Neuronal stem cell (in vitro differentiated cells): ENCODE data around the gene CERCAM.
"Not testable (repeated sequence)": the region's sequence is repeated elsewhere in the genome, so short reads cannot be mapped to it uniquely, and the experiment has no call there.

ENCODE experiments used
- DNase-seq: peaks from one replicate; pipeline ENCODE4 v3.0.0-alpha.2; 2013; ENCODE audit warnings: low spot score
- H2AFZ ChIP-seq: one replicate; pipeline ENCODE4 v1.6.1; 2013; ENCODE audit warnings: mild to moderate bottlenecking, low read length, inconsistent platforms
- H2AK5ac ChIP-seq: 2 replicates; pipeline ENCODE4 v1.6.1; 2013; ENCODE audit warnings: low read depth, mild to moderate bottlenecking, inconsistent platforms, low read length, moderate library complexity, mixed read lengths
- H2BK120ac ChIP-seq: 2 replicates; pipeline ENCODE4 v1.6.1; 2013; ENCODE audit warnings: low read depth, mild to moderate bottlenecking, inconsistent platforms, low read length, moderate library complexity, mixed read lengths
- H2BK12ac ChIP-seq: one replicate; pipeline ENCODE4 v1.6.1; 2013; ENCODE audit warnings: low read length, inconsistent platforms
- H2BK15ac ChIP-seq: 2 replicates; pipeline ENCODE4 v1.6.1; 2013; ENCODE audit warnings: mild to moderate bottlenecking, low read length, inconsistent platforms, mixed read lengths
- H2BK5ac ChIP-seq: one replicate; pipeline ENCODE4 v1.6.1; 2013; ENCODE audit warnings: inconsistent platforms, mild to moderate bottlenecking, low read length, moderate library complexity
- H3K14ac ChIP-seq: one replicate; pipeline ENCODE4 v1.6.1; 2013; ENCODE audit warnings: low read length, inconsistent platforms
- H3K18ac ChIP-seq: 2 replicates; pipeline ENCODE4 v1.6.1; 2013; ENCODE audit warnings: low read length, inconsistent platforms
- H3K23ac ChIP-seq: 2 replicates; pipeline ENCODE4 v1.6.1; 2013; ENCODE audit warnings: low read depth, mild to moderate bottlenecking, mixed read lengths, low read length, inconsistent platforms; ENCODE audit not compliant: poor library complexity
- H3K27ac ChIP-seq: replicated peaks from 3 replicates; pipeline ENCODE4 v1.5.1; 2013; ENCODE audit warnings: low read length, inconsistent platforms
- H3K27me3 ChIP-seq, 3 experiments: 2 replicates each; pipeline ENCODE4 v1.6.1; 2013; ENCODE audit warnings: low read length in 3 of 3, mild to moderate bottlenecking in 2 of 3, inconsistent platforms in 1 of 3, low read depth in 1 of 3, mixed read lengths in 1 of 3, moderate library complexity in 1 of 3; ENCODE audit not compliant: control insufficient read depth in 3 of 3, insufficient read depth in 3 of 3
- H3K36me3 ChIP-seq, 2 donors: replicated peaks in 1 of 2; 2 replicates each; pipeline ENCODE4 v1.6.1; 2013; ENCODE audit warnings: low read length in 2 of 2; ENCODE audit not compliant: control insufficient read depth in 2 of 2, insufficient read depth in 2 of 2
- H3K4ac ChIP-seq: 2 replicates; pipeline ENCODE4 v1.6.1; 2013; ENCODE audit warnings: inconsistent platforms, mild to moderate bottlenecking, low read length, moderate library complexity
- H3K4me1 ChIP-seq, 2 donors: 1 replicate in 1 of 2; 2 replicates in 1 of 2; pipeline ENCODE4 v1.6.1; 2013; ENCODE audit warnings: low read length in 2 of 2, low read depth in 1 of 2; ENCODE audit not compliant: control insufficient read depth in 2 of 2, insufficient read depth in 1 of 2
- H3K4me2 ChIP-seq: one replicate; pipeline ENCODE4 v1.6.1; 2013; ENCODE audit warnings: mild to moderate bottlenecking, low read length, inconsistent platforms; ENCODE audit not compliant: insufficient read depth, poor library complexity, severe bottlenecking
- H3K4me3 ChIP-seq, 2 donors: 2 replicates each; pipeline ENCODE4 v1.5.1; 2013; ENCODE audit warnings: low read length in 2 of 2, mild to moderate bottlenecking in 2 of 2, inconsistent platforms in 1 of 2, moderate library complexity in 1 of 2
- H3K79me1 ChIP-seq: one replicate; pipeline ENCODE4 v1.6.1; 2013; ENCODE audit warnings: low read depth, mild to moderate bottlenecking, inconsistent platforms, low read length, moderate library complexity
- H3K9ac ChIP-seq: one replicate; pipeline ENCODE4 v1.6.1; 2013; ENCODE audit warnings: mild to moderate bottlenecking, low read depth, low read length, inconsistent platforms; ENCODE audit not compliant: poor library complexity
- H3K9me3 ChIP-seq, 2 donors: replicated peaks in 1 of 2; 2 replicates each; pipeline versions ENCODE3 to v1.6.1; 2013; ENCODE audit warnings: low read length in 2 of 2, mild to moderate bottlenecking in 2 of 2, inconsistent platforms in 1 of 2, low read depth in 1 of 2, mixed read lengths in 1 of 2, moderate library complexity in 1 of 2; ENCODE audit not compliant: control insufficient read depth in 2 of 2, insufficient read depth in 1 of 2
- H4K8ac ChIP-seq: one replicate; pipeline ENCODE4 v1.6.1; 2013; ENCODE audit warnings: low read depth, mild to moderate bottlenecking, inconsistent platforms, low read length, moderate library complexity
- H4K91ac ChIP-seq: one replicate; pipeline ENCODE4 v1.6.1; 2013; ENCODE audit warnings: low read length, low read depth, mild to moderate bottlenecking, inconsistent platforms; ENCODE audit not compliant: poor library complexity
- WGBS, 2 donors: extraction: QIAGEN DNeasy Blood & Tissue Kit; methylation state at CpG; one replicate each; pipeline ENCODE4 v1.1.7; 2013; ENCODE audit warnings: missing lambda C conversion rate in 2 of 2, mixed read lengths in 1 of 2; ENCODE audit not compliant: insufficient read length in 2 of 2, insufficient replicate concordance in 1 of 2; ENCODE audit errors: extremely low coverage in 2 of 2; 5-methylcytosine and 5-hydroxymethylcytosine counted together

Gene CERCAM

GRCh38 chr9:128412120-128412790 lies 8.4 kb upstream of the CERCAM start:
- Histone ChIP-seq H3K4me2 (no peak overlapping the region), H2AK5ac (no peak overlapping the region), H3K4me1 (peaks cover 17 to 38% of the 10 kb centered on the region in 2 donors), H3K27ac (no peak overlapping the region), H2BK5ac (no peak overlapping the region), H3K79me1 (no peaks in the 10 kb centered on the region), H3K27me3 (peaks cover 0 to 78% (median 6%) of the 10 kb centered on the region in 3 experiments), H3K14ac (no peak overlapping the region), H4K8ac (no peak overlapping the region), H3K4ac (no peak overlapping the region), H3K9ac (no peak overlapping the region), H3K9me3 (peaks cover 0 to 10% of the 10 kb centered on the region in 2 donors), H4K91ac (no peak overlapping the region), H3K4me3 (no peak overlapping the region), H2BK15ac (no peak overlapping the region), H2BK120ac (no peak overlapping the region), H2AFZ (peak overlapping the region; percentile 68), H3K18ac (no peak overlapping the region), H2BK12ac (no peak overlapping the region), H3K23ac (peak overlapping the region; percentile 44), H3K36me3 (no peaks in the 10 kb centered on the region)
- no CpG with 5 or more reads among the region's 13 CpGs for WGBS, 2 donors
- peak; percentile 72 for DNase-seq

GRCh38 chr9:128413728-128414127 lies 6.9 kb upstream of the CERCAM start:
- H3K4me3 ChIP-seq, H4K91ac ChIP-seq, H2BK5ac ChIP-seq, H4K8ac ChIP-seq, H3K27ac ChIP-seq, H3K4me2 ChIP-seq, H2AK5ac ChIP-seq, H3K4ac ChIP-seq, H3K36me3 ChIP-seq, H2BK15ac ChIP-seq, H3K9ac ChIP-seq, H3K79me1 ChIP-seq, H3K14ac ChIP-seq, H3K18ac ChIP-seq, H2AFZ ChIP-seq, H3K23ac ChIP-seq, H2BK12ac ChIP-seq, H2BK120ac ChIP-seq, DNase-seq: not testable (repeated sequence)
- peaks cover 0 to 10% of the 10 kb centered on the region in 2 donors for H3K9me3 ChIP-seq
- no CpG with 5 or more reads among the region's 13 CpGs for WGBS, 2 donors
- peaks cover 12 to 29% of the 10 kb centered on the region in 2 donors for H3K4me1 ChIP-seq
- peaks cover 0 to 70% (median 6%) of the 10 kb centered on the region in 3 experiments for H3K27me3 ChIP-seq

- DNase-seq = no peak
Measured at GRCh38 chr9:128414461-128414860, 6.2 kb upstream of the CERCAM start.

GRCh38 chr9:128415281-128415680 lies 5.4 kb upstream of the CERCAM start:
- WGBS, 2 donors = no CpG with 5 or more reads among the region's 2 CpGs
- H3K27ac ChIP-seq = no peak overlapping the region
- DNase-seq = no peak

More at GRCh38 chr9:128414461-128414860, 6.2 kb upstream of the CERCAM start:
- H2BK120ac ChIP-seq = no peak overlapping the region
- H3K27ac ChIP-seq = no peak overlapping the region
- no peak overlapping the region for H3K4me3 ChIP-seq
- H3K14ac ChIP-seq = no peak overlapping the region
- H3K18ac ChIP-seq = no peak overlapping the region
- no peak overlapping the region for H2BK5ac ChIP-seq
- H3K9ac ChIP-seq = no peak overlapping the region
- H3K4me1 ChIP-seq = peaks cover 8 to 31% of the 10 kb centered on the region in 2 donors
- H3K9me3 ChIP-seq = peaks cover 0 to 8% of the 10 kb centered on the region in 2 donors
- peaks cover 0 to 71% (median 13%) of the 10 kb centered on the region in 3 experiments for H3K27me3 ChIP-seq
- H3K79me1 ChIP-seq = no peaks in the 10 kb centered on the region
- no peak overlapping the region for H2AK5ac ChIP-seq
- no peak overlapping the region for H2BK15ac ChIP-seq
- no peak overlapping the region for H2BK12ac ChIP-seq
- WGBS, 2 donors = no CpG with 5 or more reads among the region's 3 CpGs
- H3K4me2 ChIP-seq = no peak overlapping the region
- H3K4ac ChIP-seq = no peak overlapping the region
- no peak overlapping the region for H4K91ac ChIP-seq
- H3K23ac ChIP-seq = no peak overlapping the region
- no peak overlapping the region for H4K8ac ChIP-seq
- H3K36me3 ChIP-seq = no peaks in the 10 kb centered on the region
- no peak overlapping the region for H2AFZ ChIP-seq

More at GRCh38 chr9:128415281-128415680, 5.4 kb upstream of the CERCAM start:
- H3K27me3 ChIP-seq = peaks cover 0 to 70% (median 15%) of the 10 kb centered on the region in 3 experiments
- no peak overlapping the region for H3K18ac ChIP-seq
- H2AK5ac ChIP-seq = no peak overlapping the region
- H3K36me3 ChIP-seq = no peaks in the 10 kb centered on the region
- no peak overlapping the region for H2BK5ac ChIP-seq
- no peak overlapping the region for H3K4ac ChIP-seq
- peaks cover 0 to 7% of the 10 kb centered on the region in 2 donors for H3K9me3 ChIP-seq
- H3K9ac ChIP-seq = no peak overlapping the region
- H4K91ac ChIP-seq = no peak overlapping the region
- no peak overlapping the region for H2BK120ac ChIP-seq
- H3K14ac ChIP-seq = no peak overlapping the region
- H3K4me1 ChIP-seq = peaks cover 6 to 24% of the 10 kb centered on the region in 2 donors
- H2BK12ac ChIP-seq = no peak overlapping the region
- no peak overlapping the region for H4K8ac ChIP-seq
- H3K4me2 ChIP-seq = no peak overlapping the region
- H2AFZ ChIP-seq = no peak overlapping the region
- peaks cover 2% of the 10 kb centered on the region for H3K79me1 ChIP-seq
- H3K23ac ChIP-seq = no peak overlapping the region
- H3K4me3 ChIP-seq = no peak overlapping the region
- H2BK15ac ChIP-seq = no peak overlapping the region
